Activated CD4-positive, CD25-positive, alpha-beta regulatory T cell treated with anti-CD3 and anti-CD28 coated beads, Interleukin-2, amount 50 U/mL, for 16 hours (primary cell): ENCODE measurements around the gene BNC2.
"Not testable (repeated sequence)": the region's sequence is repeated elsewhere in the genome, so short reads cannot be mapped to it uniquely, and the experiment has no call there.

Experiments used
- DNase-seq: peaks from one replicate; pipeline ENCODE4 v3.0.0-alpha.2; 2020; ENCODE audit warnings: low read depth, low spot score

Gene BNC2

GRCh38 chr9:16509997-16510396 is 360.5 kb downstream of the BNC2 start:
- DNase-seq, result no peak

GRCh38 chr9:16505199-16505598 is 365.3 kb downstream of the BNC2 start:
- DNase-seq, result no peak

GRCh38 chr9:16501726-16502125 is 368.7 kb downstream of the BNC2 start:
- no peak for DNase-seq

GRCh38 chr9:16501141-16501540 is 369.3 kb downstream of the BNC2 start:
- DNase-seq, result no peak

GRCh38 chr9:16500386-16500785 is 370.1 kb downstream of the BNC2 start:
- DNase-seq, result no peak

GRCh38 chr9:16499892-16500291 is 370.6 kb downstream of the BNC2 start:
- DNase-seq, result no peak

- no peak for DNase-seq
Measured at GRCh38 chr9:16496908-16497307, 373.6 kb downstream of the BNC2 start.

GRCh38 chr9:16487915-16488314 is 382.6 kb downstream of the BNC2 start:
- DNase-seq, result no peak

GRCh38 chr9:16485575-16486321 is 384.7 kb downstream of the BNC2 start:
- no peak for DNase-seq

- no peak for DNase-seq
Measured at GRCh38 chr9:16485160-16485559, 385.3 kb downstream of the BNC2 start.

GRCh38 chr9:16484744-16485143 is 385.7 kb downstream of the BNC2 start:
- no peak for DNase-seq

GRCh38 chr9:16484180-16484579 is 386.3 kb downstream of the BNC2 start:
- DNase-seq, result no peak

- DNase-seq, result no peak
Measured at GRCh38 chr9:16482764-16483163, 387.7 kb downstream of the BNC2 start.

- not testable (repeated sequence) for DNase-seq
Measured at GRCh38 chr9:16480584-16480983, 389.9 kb downstream of the BNC2 start.

- no peak for DNase-seq
Measured at GRCh38 chr9:16475996-16476395, 394.5 kb downstream of the BNC2 start.

GRCh38 chr9:16475257-16475656 is 395.2 kb downstream of the BNC2 start:
- DNase-seq, result no peak

GRCh38 chr9:16469184-16469583 is 401.3 kb downstream of the BNC2 start:
- no peak for DNase-seq

- no peak for DNase-seq
Measured at GRCh38 chr9:16461851-16462250, 408.6 kb downstream of the BNC2 start.

- no peak for DNase-seq
Measured at GRCh38 chr9:16461137-16461840, 409.2 kb downstream of the BNC2 start.

GRCh38 chr9:16460696-16461095 is 409.8 kb downstream of the BNC2 start:
- DNase-seq, result no peak

GRCh38 chr9:16459421-16460148 is 410.9 kb downstream of the BNC2 start:
- no peak for DNase-seq

- DNase-seq, result no peak
Measured at GRCh38 chr9:16458696-16459420, 411.6 kb downstream of the BNC2 start.
